ENCODE data around the gene RANBP1. TPM values are rescaled to one million over a fixed set of nuclear protein-coding genes. Genes with fewer than 3 reads are reported as not detected.

RANBP1 gene
- total RNA-seq, 1 donor, result 200 TPM

DNA sequence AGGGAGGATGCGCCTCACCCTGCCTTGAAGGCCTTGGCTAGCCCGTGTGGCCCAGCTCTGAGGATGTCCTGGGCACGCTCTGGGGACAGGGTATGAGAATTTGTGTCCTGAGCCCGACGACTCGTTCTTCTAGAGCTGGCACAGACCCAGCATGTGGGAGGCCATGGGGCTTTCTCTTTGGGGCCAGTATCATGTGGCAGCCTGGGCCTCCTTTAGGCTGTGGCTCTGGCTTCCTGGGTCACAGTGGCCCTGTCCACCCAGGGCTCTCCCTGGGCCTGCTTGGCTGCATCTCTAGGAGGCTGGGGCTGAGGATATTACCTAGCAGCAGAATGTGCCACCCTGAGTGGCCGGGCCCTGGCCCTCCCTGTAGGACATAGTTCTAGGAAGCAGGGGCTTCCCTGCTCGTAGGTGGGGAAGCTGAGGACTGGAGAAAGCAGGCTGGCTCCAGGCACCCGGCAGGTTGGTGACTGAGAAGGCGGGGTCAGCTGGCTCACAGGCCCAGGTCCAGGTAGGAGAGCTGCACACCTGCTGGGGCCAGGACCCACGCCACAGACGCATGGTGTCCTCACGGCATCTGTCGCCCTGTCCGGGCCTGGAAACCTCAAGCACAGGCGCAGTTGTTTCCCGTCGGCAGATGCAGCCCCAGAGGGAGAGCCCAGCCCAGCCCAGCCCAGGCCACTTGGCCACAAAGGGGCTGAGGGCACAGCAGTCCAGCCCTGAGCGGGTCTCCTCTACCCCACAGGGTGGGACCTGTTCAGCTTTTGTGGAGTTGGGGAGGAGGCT lies 28.2 kb downstream of the RANBP1 start:
- TF ChIP-seq, protein P1, sequence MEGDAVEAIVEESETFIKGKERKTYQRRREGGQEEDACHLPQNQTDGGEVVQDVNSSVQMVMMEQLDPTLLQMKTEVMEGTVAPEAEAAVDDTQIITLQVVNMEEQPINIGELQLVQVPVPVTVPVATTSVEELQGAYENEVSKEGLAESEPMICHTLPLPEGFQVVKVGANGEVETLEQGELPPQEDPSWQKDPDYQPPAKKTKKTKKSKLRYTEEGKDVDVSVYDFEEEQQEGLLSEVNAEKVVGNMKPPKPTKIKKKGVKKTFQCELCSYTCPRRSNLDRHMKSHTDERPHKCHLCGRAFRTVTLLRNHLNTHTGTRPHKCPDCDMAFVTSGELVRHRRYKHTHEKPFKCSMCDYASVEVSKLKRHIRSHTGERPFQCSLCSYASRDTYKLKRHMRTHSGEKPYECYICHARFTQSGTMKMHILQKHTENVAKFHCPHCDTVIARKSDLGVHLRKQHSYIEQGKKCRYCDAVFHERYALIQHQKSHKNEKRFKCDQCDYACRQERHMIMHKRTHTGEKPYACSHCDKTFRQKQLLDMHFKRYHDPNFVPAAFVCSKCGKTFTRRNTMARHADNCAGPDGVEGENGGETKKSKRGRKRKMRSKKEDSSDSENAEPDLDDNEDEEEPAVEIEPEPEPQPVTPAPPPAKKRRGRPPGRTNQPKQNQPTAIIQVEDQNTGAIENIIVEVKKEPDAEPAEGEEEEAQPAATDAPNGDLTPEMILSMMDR (IDR thresholded peaks at IDR 0.05; ENCODE audit: insufficient read depth, low read depth, low read length), result no peak
- DNase-seq (ENCODE audit: low read depth), result no peak
- no peak overlapping the region for H3K4me3 ChIP-seq (ENCODE audit: low read depth, low read length)

DNA sequence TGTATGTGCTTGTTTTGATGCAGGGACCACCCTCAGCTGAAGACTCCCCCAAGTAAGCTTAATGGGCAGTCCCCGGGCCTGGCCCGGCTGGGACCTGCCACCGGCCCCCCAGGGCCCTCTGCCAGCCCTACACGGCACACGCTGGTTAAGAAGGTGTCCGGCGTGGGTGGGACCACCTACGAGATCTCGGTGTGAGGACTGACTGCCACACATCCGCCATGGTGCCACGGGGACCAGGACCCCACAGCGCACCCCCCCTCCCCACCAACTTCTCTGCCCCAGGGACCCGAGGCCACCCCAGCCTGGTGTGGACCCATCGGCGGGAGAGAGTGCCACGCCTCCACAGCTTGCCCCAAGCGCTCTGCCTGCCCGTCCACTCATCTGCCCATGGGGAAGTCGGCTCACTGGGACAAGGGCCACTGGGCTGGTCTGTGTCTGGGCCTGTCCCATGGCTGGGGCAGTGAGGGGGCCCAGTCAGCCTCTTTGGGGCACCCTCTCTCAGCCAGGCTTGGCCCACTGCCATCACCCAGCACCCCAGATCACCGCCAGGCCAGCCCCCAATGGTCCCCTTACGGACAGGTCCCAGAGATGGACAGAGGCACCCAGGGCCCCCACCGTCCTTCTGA lies 29.4 kb downstream of the RANBP1 start:
- TF ChIP-seq, protein P1 (IDR thresholded peaks at IDR 0.05; ENCODE audit: insufficient read depth, low read depth, low read length), result no peak
- no peak for DNase-seq (ENCODE audit: low read depth)
- H3K4me3 ChIP-seq (ENCODE audit: low read depth, low read length), result no peak overlapping the region

DNA sequence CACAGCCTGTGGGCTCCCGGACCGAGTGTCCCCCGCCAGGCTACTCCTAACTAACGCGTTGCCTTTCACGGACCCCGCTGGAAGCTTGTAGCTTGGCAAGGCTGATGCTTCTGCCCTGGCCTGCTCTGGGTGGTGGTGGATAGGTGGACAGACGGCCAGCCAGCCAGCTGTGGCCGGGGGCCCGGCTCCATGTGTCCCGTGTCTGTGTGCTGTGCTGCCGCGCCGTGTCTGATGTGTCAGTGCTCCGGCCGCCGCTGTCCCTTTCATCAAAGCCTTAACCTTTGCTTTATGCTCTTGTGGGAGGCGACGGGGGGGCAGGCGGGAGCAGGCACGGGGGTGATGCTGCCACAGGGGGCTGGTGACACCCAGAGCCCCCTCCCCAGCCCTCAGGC lies 29.9 kb downstream of the RANBP1 start:
- TF ChIP-seq, protein P1 (IDR thresholded peaks at IDR 0.05; ENCODE audit: insufficient read depth, low read depth, low read length), result no peak
- DNase-seq (ENCODE audit: low read depth), result no peak
- no peak overlapping the region for H3K4me3 ChIP-seq (ENCODE audit: low read depth, low read length)

- no peak overlapping the region for H3K4me3 ChIP-seq (ENCODE audit: low read depth, low read length)
- no peak for DNase-seq (ENCODE audit: low read depth)
- TF ChIP-seq, protein P1 (IDR thresholded peaks at IDR 0.05; ENCODE audit: insufficient read depth, low read depth, low read length), result no peak
Measured at GRCh38 chr22:20146777-20147176, 30.9 kb downstream of the RANBP1 start.

DNA sequence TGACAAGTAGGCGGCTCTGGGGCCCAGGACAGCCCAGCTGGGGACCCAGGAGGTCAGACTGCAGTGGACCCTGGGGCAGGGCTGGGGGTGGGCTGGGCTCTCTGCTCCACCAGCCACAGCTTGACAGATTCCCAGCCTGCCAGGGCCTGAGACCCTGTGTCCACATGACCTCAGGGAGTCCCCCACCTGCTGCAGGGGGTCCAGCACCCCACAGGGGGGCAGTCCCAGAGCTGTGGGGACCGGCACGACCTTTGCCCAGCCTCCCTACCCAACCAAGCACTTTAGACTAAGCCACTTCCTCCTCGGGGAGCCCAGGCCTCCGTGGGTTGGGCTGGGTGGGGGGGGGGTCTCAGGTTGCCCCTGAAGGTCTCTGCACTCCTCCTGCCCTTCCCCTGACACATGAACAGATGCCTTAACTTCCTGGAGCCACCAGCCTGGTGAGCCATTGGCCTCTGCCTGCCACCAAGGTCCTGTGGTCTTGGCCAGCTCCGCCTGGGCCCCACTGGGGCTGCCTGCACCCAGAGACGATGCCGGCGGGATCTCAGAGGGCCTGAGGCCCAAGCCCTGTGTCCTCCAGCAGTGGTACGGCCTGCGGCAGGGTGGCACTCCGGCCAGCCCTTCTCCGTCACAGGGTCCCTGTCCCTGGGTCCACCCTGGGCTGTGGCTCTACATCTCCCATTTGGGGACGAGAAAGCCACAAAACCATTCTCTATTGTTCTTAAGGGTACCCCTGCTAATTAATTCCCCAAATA lies 31.5 kb downstream of the RANBP1 start:
- TF ChIP-seq, protein P1 (IDR thresholded peaks at IDR 0.05; ENCODE audit: insufficient read depth, low read depth, low read length), result no peak
- no peak for DNase-seq (ENCODE audit: low read depth)
- H3K4me3 ChIP-seq (ENCODE audit: low read depth, low read length), result no peak overlapping the region

DNA sequence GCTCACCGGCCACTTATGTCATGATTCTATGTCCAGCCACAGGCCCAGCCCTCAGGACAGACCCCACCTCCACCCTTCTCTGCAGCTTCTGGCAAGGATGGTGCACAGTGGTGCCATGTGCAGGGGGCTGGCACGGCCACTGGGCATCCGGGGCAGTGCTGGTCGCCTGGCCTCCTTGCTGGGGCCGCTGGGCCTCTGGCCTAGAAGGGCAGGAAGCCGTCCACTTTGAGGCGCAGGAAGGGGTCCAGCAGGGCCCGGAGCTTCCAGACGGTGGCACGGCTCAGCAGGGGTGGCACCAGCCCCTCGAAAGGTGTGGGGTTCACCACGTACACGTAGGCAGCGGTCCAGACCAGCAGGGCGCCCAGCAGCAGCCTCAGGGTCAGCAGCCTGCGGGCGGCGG lies 32.5 kb downstream of the RANBP1 start:
- no peak for DNase-seq (ENCODE audit: low read depth)
- TF ChIP-seq, protein P1 (IDR thresholded peaks at IDR 0.05; ENCODE audit: insufficient read depth, low read depth, low read length), result no peak
- no peak overlapping the region for H3K4me3 ChIP-seq (ENCODE audit: low read depth, low read length)
